ENCODE results near the gene ALKAL2. TPM values are rescaled to one million over a fixed set of nuclear protein-coding genes. Genes with fewer than 3 reads are reported as not detected.
"Not testable (repeated sequence)": the region's sequence is repeated elsewhere in the genome, so short reads cannot be mapped to it uniquely, and the experiment has no call there.

The ALKAL2 gene, protein sequence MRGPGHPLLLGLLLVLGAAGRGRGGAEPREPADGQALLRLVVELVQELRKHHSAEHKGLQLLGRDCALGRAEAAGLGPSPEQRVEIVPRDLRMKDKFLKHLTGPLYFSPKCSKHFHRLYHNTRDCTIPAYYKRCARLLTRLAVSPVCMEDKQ
- not detected for total RNA-seq

- peaks cover 55% of the 10 kb centered on the region for H3K27me3 ChIP-seq (ENCODE audit: insufficient read depth, low read length)
- no peak within 1 kb of the TSS for H3K4me3 ChIP-seq (ENCODE audit: low read length)
- H3K9me3 ChIP-seq (ENCODE audit: low read depth, low read length), result no peaks in the 10 kb centered on the region
- H3K4me1 ChIP-seq (ENCODE audit: insufficient read depth, low read length), result peaks cover 18% of the 10 kb centered on the region
Observed at GRCh38 chr2:287911-288757, at the start of gene ALKAL2. ALKAL2 (minus strand) TSS chr2:288091; CDS start chr2:287835, 256 bp downstream.

- H3K27me3 ChIP-seq (ENCODE audit: insufficient read depth, low read length); H3K4me3 ChIP-seq (ENCODE audit: low read length); H3K4me1 ChIP-seq (ENCODE audit: insufficient read depth, low read length): not testable (repeated sequence)
- H3K9me3 ChIP-seq (ENCODE audit: low read depth, low read length), result peaks cover 26% of the 10 kb centered on the region
Observed at GRCh38 chr2:336949-337348, 49.1 kb upstream of the ALKAL2 start.

- Histone ChIP-seq H3K4me1 (ENCODE audit: insufficient read depth, low read length) (no peaks in the 10 kb centered on the region), H3K9me3 (ENCODE audit: low read depth, low read length) (peaks cover 26% of the 10 kb centered on the region), H3K27me3 (ENCODE audit: insufficient read depth, low read length) (no peaks in the 10 kb centered on the region), H3K4me3 (ENCODE audit: low read length) (no peak overlapping the region)
Observed at GRCh38 chr2:336360-336759, 48.5 kb upstream of the ALKAL2 start.

- Histone ChIP-seq H3K27me3 (ENCODE audit: insufficient read depth, low read length) (peaks cover 3% of the 10 kb centered on the region), H3K4me3 (ENCODE audit: low read length) (no peak overlapping the region), H3K4me1 (ENCODE audit: insufficient read depth, low read length) (no peaks in the 10 kb centered on the region)
Observed at GRCh38 chr2:332592-332991, 44.7 kb upstream of the ALKAL2 start.

GRCh38 chr2:328761-329160 lies 40.9 kb upstream of the ALKAL2 start:
- Histone ChIP-seq H3K4me3 (ENCODE audit: low read length) (no peak overlapping the region), H3K27me3 (ENCODE audit: insufficient read depth, low read length) (peaks cover 3% of the 10 kb centered on the region), H3K9me3 (ENCODE audit: low read depth, low read length) (no peaks in the 10 kb centered on the region), H3K4me1 (ENCODE audit: insufficient read depth, low read length) (no peaks in the 10 kb centered on the region)

More at GRCh38 chr2:332592-332991, 44.7 kb upstream of the ALKAL2 start:
- peaks cover 18% of the 10 kb centered on the region for H3K9me3 ChIP-seq (ENCODE audit: low read depth, low read length)

GRCh38 chr2:323035-323434 lies 35.1 kb upstream of the ALKAL2 start:
- Histone ChIP-seq H3K4me3 (ENCODE audit: low read length) (no peak overlapping the region), H3K4me1 (ENCODE audit: insufficient read depth, low read length) (no peaks in the 10 kb centered on the region), H3K9me3 (ENCODE audit: low read depth, low read length) (no peaks in the 10 kb centered on the region), H3K27me3 (ENCODE audit: insufficient read depth, low read length) (no peaks in the 10 kb centered on the region)

- no peaks in the 10 kb centered on the region for H3K9me3 ChIP-seq (ENCODE audit: low read depth, low read length)
Observed at GRCh38 chr2:322326-322725, 34.4 kb upstream of the ALKAL2 start.

DNA sequence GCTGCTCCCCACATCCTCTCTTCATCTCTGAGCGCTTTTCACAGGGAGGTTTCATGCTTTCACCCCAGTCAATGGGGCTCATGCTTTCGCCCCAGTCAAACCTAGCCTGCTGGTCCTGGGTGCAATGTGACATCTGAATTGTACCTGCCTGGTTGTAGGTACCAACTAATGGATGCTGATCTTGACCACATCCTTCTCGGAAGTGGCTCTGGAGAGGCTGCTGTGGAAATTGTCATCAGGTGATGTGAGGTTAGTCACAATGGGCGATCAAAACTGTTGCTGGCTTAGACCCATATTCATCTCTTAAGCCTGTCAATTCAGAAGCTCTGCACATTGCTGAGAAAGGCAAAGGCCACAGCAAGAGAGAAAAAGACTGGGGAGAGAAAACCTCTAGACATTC lies 32.7 kb upstream of the ALKAL2 start:
- no peaks in the 10 kb centered on the region for H3K27me3 ChIP-seq (ENCODE audit: insufficient read depth, low read length)
- no peaks in the 10 kb centered on the region for H3K4me1 ChIP-seq (ENCODE audit: insufficient read depth, low read length)
- no peaks in the 10 kb centered on the region for H3K9me3 ChIP-seq (ENCODE audit: low read depth, low read length)
- H3K4me3 ChIP-seq (ENCODE audit: low read length), result no peak overlapping the region

More at GRCh38 chr2:322326-322725, 34.4 kb upstream of the ALKAL2 start:
- no peak overlapping the region for H3K4me3 ChIP-seq (ENCODE audit: low read length)
- no peaks in the 10 kb centered on the region for H3K4me1 ChIP-seq (ENCODE audit: insufficient read depth, low read length)
- H3K27me3 ChIP-seq (ENCODE audit: insufficient read depth, low read length), result no peaks in the 10 kb centered on the region

DNA sequence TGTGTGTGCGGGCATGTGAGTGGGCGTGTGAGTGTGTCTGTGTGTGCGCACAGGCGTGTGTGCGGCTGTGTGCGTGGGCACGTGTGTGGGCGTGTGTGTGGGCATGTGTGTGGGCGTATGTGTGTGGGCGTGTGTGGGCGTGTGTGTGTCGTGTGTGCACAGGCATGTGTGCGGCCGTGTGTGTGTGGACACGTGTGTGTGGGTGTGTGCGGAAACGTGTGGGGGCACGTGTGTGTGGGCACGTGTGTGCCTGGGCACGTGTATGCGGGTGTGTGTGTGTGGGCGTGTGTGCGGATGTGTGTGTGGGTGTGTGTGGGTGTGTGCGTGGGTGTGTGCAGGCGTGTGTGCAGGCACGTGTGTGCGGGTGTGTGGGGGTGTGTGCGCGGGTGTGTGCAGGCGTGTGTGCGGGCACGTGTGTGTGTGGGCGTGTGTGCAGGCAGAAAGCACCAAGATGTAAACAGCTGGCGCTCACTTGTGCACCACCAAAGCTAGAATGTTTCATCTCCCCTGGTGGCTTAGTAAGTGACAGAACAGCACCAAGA lies 31.2 kb upstream of the ALKAL2 start:
- Histone ChIP-seq H3K4me1 (ENCODE audit: insufficient read depth, low read length) (no peaks in the 10 kb centered on the region), H3K27me3 (ENCODE audit: insufficient read depth, low read length) (no peaks in the 10 kb centered on the region), H3K4me3 (ENCODE audit: low read length) (no peak overlapping the region), H3K9me3 (ENCODE audit: low read depth, low read length) (no peaks in the 10 kb centered on the region)

GRCh38 chr2:317501-318424 lies 29.9 kb upstream of the ALKAL2 start:
- Histone ChIP-seq H3K4me1 (ENCODE audit: insufficient read depth, low read length) (no peaks in the 10 kb centered on the region), H3K27me3 (ENCODE audit: insufficient read depth, low read length) (no peaks in the 10 kb centered on the region), H3K9me3 (ENCODE audit: low read depth, low read length) (no peaks in the 10 kb centered on the region), H3K4me3 (ENCODE audit: low read length) (no peak overlapping the region)

GRCh38 chr2:316381-316780 lies 28.5 kb upstream of the ALKAL2 start:
- no peaks in the 10 kb centered on the region for H3K27me3 ChIP-seq (ENCODE audit: insufficient read depth, low read length)
- no peak overlapping the region for H3K4me3 ChIP-seq (ENCODE audit: low read length)
- H3K4me1 ChIP-seq (ENCODE audit: insufficient read depth, low read length), result no peaks in the 10 kb centered on the region
- no peaks in the 10 kb centered on the region for H3K9me3 ChIP-seq (ENCODE audit: low read depth, low read length)

GRCh38 chr2:315925-316324 lies 28.0 kb upstream of the ALKAL2 start:
- not testable (repeated sequence) for H3K4me3 ChIP-seq (ENCODE audit: low read length); H3K9me3 ChIP-seq (ENCODE audit: low read depth, low read length); H3K27me3 ChIP-seq (ENCODE audit: insufficient read depth, low read length); H3K4me1 ChIP-seq (ENCODE audit: insufficient read depth, low read length)

GRCh38 chr2:314561-315336 lies 26.9 kb upstream of the ALKAL2 start:
- Histone ChIP-seq H3K27me3 (ENCODE audit: insufficient read depth, low read length) (no peaks in the 10 kb centered on the region), H3K4me1 (ENCODE audit: insufficient read depth, low read length) (no peaks in the 10 kb centered on the region), H3K9me3 (ENCODE audit: low read depth, low read length) (no peaks in the 10 kb centered on the region), H3K4me3 (ENCODE audit: low read length) (no peak overlapping the region)

DNA sequence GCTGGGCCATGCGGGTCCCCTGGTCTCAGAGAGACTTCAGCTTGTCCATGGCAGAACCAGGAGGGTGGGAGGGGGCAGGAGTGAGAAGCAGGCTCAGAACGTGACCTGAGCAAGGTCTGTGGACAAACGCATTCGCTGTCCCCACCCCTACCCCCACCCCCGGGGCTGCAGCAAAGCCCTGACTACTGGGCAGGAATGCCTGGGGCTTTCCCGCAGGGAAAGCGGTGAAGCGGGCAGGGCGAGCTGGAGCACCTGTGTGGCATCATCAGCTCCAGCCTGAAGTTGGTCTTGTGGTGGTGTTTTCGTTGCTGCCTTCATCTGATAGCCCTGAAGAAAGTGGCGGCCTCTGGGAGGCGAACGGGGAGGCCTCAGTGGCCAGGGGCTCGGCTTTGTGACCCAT lies 26.1 kb upstream of the ALKAL2 start:
- no peak overlapping the region for H3K4me3 ChIP-seq (ENCODE audit: low read length)
- H3K4me1 ChIP-seq (ENCODE audit: insufficient read depth, low read length), result no peaks in the 10 kb centered on the region
- H3K27me3 ChIP-seq (ENCODE audit: insufficient read depth, low read length), result no peaks in the 10 kb centered on the region
- H3K9me3 ChIP-seq (ENCODE audit: low read depth, low read length), result no peaks in the 10 kb centered on the region

Measured in mononuclear cell (primary cell).